Peyer's patch (tissue), 4 donors: ENCODE measurements around the gene FAM131C. TPM values are rescaled to one million over a fixed set of nuclear protein-coding genes. Genes with fewer than 3 reads are reported as not detected.
"Not testable (repeated sequence)": the region's sequence is repeated elsewhere in the genome, so short reads cannot be mapped to it uniquely, and the experiment has no call there.

Experiments used
- DNase-seq, 3 donors: peaks; one replicate each; pipeline ENCODE4 v3.0.0-alpha.2; 2017 to 2019
- H3K27ac ChIP-seq, 4 donors: fragments of 200-600 bp; sonication (generic); one replicate each; pipeline ENCODE4 v1.5.1; 2016 to 2019
- H3K27me3 ChIP-seq, 2 donors: fragments of 200-600 bp; sonication (generic); one replicate each; pipeline ENCODE4 v1.5.1; 2019
- H3K36me3 ChIP-seq, 3 donors: fragments of 200-600 bp; sonication (generic); one replicate each; pipeline ENCODE4 v1.5.1; 2016 to 2019
- H3K4me1 ChIP-seq, 4 donors: fragments of 200-600 bp; sonication (generic); one replicate each; pipeline ENCODE4 v1.5.1; 2016 to 2019
- H3K4me3 ChIP-seq, 4 donors: fragments of 200-600 bp; sonication (generic); 1 replicate in 3 of 4; 2 replicates in 1 of 4; pipeline ENCODE4 v1.5.1; 2016 to 2019; ENCODE audit warnings: mild to moderate bottlenecking in 1 of 4
- H3K9me3 ChIP-seq, 4 donors: fragments of 200-600 bp; sonication (generic); one replicate each; pipeline ENCODE4 v1.5.1; 2016 to 2019; ENCODE audit warnings: mild to moderate bottlenecking in 1 of 4
- POLR2A ChIP-seq, 2 donors: fragments of 450-650 bp; IDR thresholded peaks; one replicate each; pipeline ENCODE4 v1.5.1; 2017; ENCODE audit warnings: antibody characterized with exemption in 2 of 2, mild to moderate bottlenecking in 2 of 2, moderate library complexity in 2 of 2
- total RNA-seq, 4 donors: library from RNA; depleted of rRNA; stranded (reverse); fragments of >200 nt; gene quantifications; one replicate each; pipeline ENCODE4 v1.1.0, GENCODE V29; 2016
- TF ChIP-seq, protein P1 (sequence below), 6 experiments: fragments of 450-650 bp in 4 of 6; fragments of 200-600 bp in 2 of 6; sonication (generic) in 1 of 6; IDR thresholded peaks; one replicate each; pipeline ENCODE4 v1.5.1; 2017 to 2019; ENCODE audit warnings: antibody characterized with exemption in 6 of 6, mild to moderate bottlenecking in 3 of 6, moderate library complexity in 1 of 6

FAM131C gene
- total RNA-seq, 4 donors from 2014 or later = 0.80 to 3.5 (median 2.3) TPM; not detected in 1

- H3K27ac ChIP-seq = no peak overlapping the region
- no peaks in the 10 kb centered on the region for H3K27me3 ChIP-seq
- no peaks in the 10 kb centered on the region for H3K36me3 ChIP-seq
- H3K9me3 ChIP-seq = no peaks in the 10 kb centered on the region
- peaks cover 0 to 16% (median 7%) of the 10 kb centered on the region in 4 donors for H3K4me1 ChIP-seq
- no peak for TF ChIP-seq POLR2A (IDR thresholded peaks at IDR 0.05)
- TF ChIP-seq, protein P1, sequence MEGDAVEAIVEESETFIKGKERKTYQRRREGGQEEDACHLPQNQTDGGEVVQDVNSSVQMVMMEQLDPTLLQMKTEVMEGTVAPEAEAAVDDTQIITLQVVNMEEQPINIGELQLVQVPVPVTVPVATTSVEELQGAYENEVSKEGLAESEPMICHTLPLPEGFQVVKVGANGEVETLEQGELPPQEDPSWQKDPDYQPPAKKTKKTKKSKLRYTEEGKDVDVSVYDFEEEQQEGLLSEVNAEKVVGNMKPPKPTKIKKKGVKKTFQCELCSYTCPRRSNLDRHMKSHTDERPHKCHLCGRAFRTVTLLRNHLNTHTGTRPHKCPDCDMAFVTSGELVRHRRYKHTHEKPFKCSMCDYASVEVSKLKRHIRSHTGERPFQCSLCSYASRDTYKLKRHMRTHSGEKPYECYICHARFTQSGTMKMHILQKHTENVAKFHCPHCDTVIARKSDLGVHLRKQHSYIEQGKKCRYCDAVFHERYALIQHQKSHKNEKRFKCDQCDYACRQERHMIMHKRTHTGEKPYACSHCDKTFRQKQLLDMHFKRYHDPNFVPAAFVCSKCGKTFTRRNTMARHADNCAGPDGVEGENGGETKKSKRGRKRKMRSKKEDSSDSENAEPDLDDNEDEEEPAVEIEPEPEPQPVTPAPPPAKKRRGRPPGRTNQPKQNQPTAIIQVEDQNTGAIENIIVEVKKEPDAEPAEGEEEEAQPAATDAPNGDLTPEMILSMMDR (IDR thresholded peaks at IDR 0.05) = no peak
- DNase-seq = no peak
- no peak overlapping the region for H3K4me3 ChIP-seq
Measured at GRCh38 chr1:16028237-16029002, 45.0 kb downstream of the FAM131C start.

DNA sequence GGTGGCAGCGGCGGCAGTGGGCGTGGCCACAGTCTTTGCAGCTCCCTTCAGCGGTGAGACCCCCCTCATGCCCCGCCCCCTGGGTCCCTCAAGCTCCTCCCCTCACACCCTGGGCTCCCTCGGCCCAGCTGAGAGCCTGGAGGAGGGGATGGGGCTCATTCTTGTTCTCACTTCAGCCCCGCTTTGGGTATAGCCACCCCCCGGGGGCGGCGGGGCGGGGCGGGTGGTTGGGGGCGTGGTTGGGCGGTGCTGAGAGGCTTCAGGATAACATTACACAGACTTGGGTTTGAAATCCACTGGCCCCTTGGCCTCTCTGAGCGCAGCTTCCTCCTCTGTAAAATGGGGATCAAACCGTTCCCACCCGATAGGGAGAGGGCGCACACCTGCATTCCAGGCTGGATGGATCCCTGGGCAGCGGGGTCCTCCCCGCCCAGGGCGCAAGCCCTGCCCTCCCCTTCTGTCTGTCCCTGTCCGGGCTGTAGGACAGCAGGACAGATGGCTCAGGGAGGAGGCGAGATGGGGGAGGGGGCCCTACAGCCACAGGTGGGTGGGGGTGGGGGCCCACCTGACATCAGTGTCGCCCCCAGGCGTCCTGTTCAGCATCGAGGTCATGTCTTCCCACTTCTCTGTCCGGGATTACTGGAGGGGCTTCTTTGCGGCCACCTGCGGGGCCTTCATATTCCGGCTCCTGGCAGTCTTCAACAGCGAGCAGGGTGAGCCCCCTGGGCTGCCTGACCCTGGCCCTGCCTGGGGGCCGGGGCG lies 46.5 kb downstream of the FAM131C start:
- no peaks in the 10 kb centered on the region for H3K36me3 ChIP-seq
- H3K27me3 ChIP-seq = no peaks in the 10 kb centered on the region
- peaks cover 0 to 11% (median 7%) of the 10 kb centered on the region in 4 donors for H3K4me1 ChIP-seq
- DNase-seq = no peak
- TF ChIP-seq POLR2A (IDR thresholded peaks at IDR 0.05) = no peak
- TF ChIP-seq, protein P1 (IDR thresholded peaks at IDR 0.05) = no peak
- peak overlapping the region in 2 of 4 donors; percentile 7 to 26 for H3K4me3 ChIP-seq
- no peaks in the 10 kb centered on the region for H3K9me3 ChIP-seq
- H3K27ac ChIP-seq = no peak overlapping the region

- H3K4me3 ChIP-seq = not testable (repeated sequence)
Measured at GRCh38 chr1:16026302-16026701, 47.1 kb downstream of the FAM131C start.

GRCh38 chr1:16023050-16023653 lies 50.3 kb downstream of the FAM131C start:
- H3K4me1 ChIP-seq = peaks cover 0 to 11% (median 7%) of the 10 kb centered on the region in 4 donors
- no peak overlapping the region for H3K4me3 ChIP-seq
- no peak overlapping the region for H3K27ac ChIP-seq
- TF ChIP-seq POLR2A (IDR thresholded peaks at IDR 0.05) = no peak
- TF ChIP-seq, protein P1 (IDR thresholded peaks at IDR 0.05) = no peak
- no peak for DNase-seq
- H3K27me3 ChIP-seq = no peaks in the 10 kb centered on the region
- no peaks in the 10 kb centered on the region for H3K9me3 ChIP-seq
- H3K36me3 ChIP-seq = no peaks in the 10 kb centered on the region

More at GRCh38 chr1:16026302-16026701, 47.1 kb downstream of the FAM131C start:
- DNase-seq, H3K36me3 ChIP-seq, H3K9me3 ChIP-seq, H3K27ac ChIP-seq, H3K27me3 ChIP-seq: not testable (repeated sequence)
- peaks cover 0 to 11% (median 7%) of the 10 kb centered on the region in 4 donors for H3K4me1 ChIP-seq

DNA sequence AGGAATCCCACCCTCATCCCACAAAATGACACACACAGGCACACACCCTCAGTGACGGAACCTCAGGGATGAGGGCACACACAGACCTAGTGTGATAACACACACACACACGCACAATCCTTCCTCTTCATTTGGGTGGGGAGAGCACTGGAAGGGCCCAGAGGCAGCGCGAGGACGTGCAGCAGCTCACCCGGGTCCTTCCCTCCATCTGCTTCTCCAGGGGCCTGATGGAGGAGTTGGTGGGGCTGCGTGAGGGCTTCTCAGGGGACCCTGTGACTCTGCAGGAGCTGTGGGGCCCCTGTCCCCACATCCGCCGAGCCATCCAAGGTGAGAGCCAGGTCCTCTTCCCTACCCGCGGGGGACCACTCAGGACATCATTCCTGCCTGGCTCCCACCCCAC lies 51.1 kb downstream of the FAM131C start:
- Histone ChIP-seq H3K4me3 (no peak overlapping the region), H3K36me3 (no peaks in the 10 kb centered on the region), H3K27me3 (no peaks in the 10 kb centered on the region), H3K4me1 (peaks cover 0 to 10% (median 7%) of the 10 kb centered on the region in 4 donors), H3K9me3 (no peaks in the 10 kb centered on the region), H3K27ac (no peak overlapping the region)
- DNase-seq = no peak
- no peak for TF ChIP-seq POLR2A (IDR thresholded peaks at IDR 0.05)
- TF ChIP-seq, protein P1 (IDR thresholded peaks at IDR 0.05) = no peak
